Measurements from ENCODE around the gene APMAP. TPM values are rescaled to one million over a fixed set of nuclear protein-coding genes. Genes with fewer than 3 reads are reported as not detected.
"Not testable (repeated sequence)": the region's sequence is repeated elsewhere in the genome, so short reads cannot be mapped to it uniquely, and the experiment has no call there.

The APMAP gene
- total RNA-seq, 1 donor from 2014 or later = 40.7 TPM

GRCh38 chr20:24936526-24937407 lies 55.8 kb downstream of the APMAP start:
- intact Hi-C loops (cut with micrococcal nuclease) = no loop called here

GRCh38 chr20:24935766-24936525 lies 56.6 kb downstream of the APMAP start:
- intact Hi-C loops (cut with micrococcal nuclease) = no loop called here

GRCh38 chr20:24935140-24935539 lies 57.4 kb downstream of the APMAP start:
- intact Hi-C loops (cut with micrococcal nuclease) = no loop called here

GRCh38 chr20:24934716-24935115 lies 57.8 kb downstream of the APMAP start:
- intact Hi-C loops (cut with micrococcal nuclease) = loop anchor here (5.0 kb wide), 1 partner anchor 123 kb away; the partner anchor contains the start of gene ACSS1

GRCh38 chr20:24934101-24934661 lies 58.4 kb downstream of the APMAP start:
- intact Hi-C loops (cut with micrococcal nuclease) = loop anchor here (5.0 kb wide), 1 partner anchor 123 kb away; the partner anchor contains the start of gene ACSS1

- intact Hi-C loops (cut with micrococcal nuclease) = loop anchor here (5.0 kb wide), 1 partner anchor 124 kb away; the partner anchor contains the start of gene ACSS1
Measured at GRCh38 chr20:24933266-24933908, 59.2 kb downstream of the APMAP start.

GRCh38 chr20:24931893-24932292 lies 60.7 kb downstream of the APMAP start:
- intact Hi-C loops (cut with micrococcal nuclease) = loop anchor here (1.0 to 5.0 kb wide), 3 partner anchors 13 to 125 kb away; partner anchors contain the start of genes ACSS1 and CST7

GRCh38 chr20:24930724-24931688 lies 61.5 kb downstream of the APMAP start:
- intact Hi-C loops (cut with micrococcal nuclease) = loop anchor here (1.0 to 5.0 kb wide), 2 partner anchors 18 to 126 kb away; partner anchors contain the start of genes ACSS1 and CST7

GRCh38 chr20:24929867-24930723 lies 62.5 kb downstream of the APMAP start:
- intact Hi-C loops (cut with micrococcal nuclease) = loop anchor here (5.0 kb wide), 1 partner anchor 127 kb away; the partner anchor contains the start of gene ACSS1

- intact Hi-C loops (cut with micrococcal nuclease) = not testable (repeated sequence)
Measured at GRCh38 chr20:24929259-24929658, 63.3 kb downstream of the APMAP start.

- intact Hi-C loops (cut with micrococcal nuclease) = not testable (repeated sequence)
Measured at GRCh38 chr20:24920706-24921105, 71.8 kb downstream of the APMAP start.

GRCh38 chr20:24919665-24920064 lies 72.9 kb downstream of the APMAP start:
- intact Hi-C loops (cut with micrococcal nuclease) = loop anchor here (5.0 kb wide), 2 partner anchors 757 to 817 kb away; no protein-coding TSS in a partner anchor

- intact Hi-C loops (cut with micrococcal nuclease) = loop anchor here (1.0 to 5.0 kb wide), 3 partner anchors 757 to 982 kb away; no protein-coding TSS in a partner anchor
Measured at GRCh38 chr20:24918579-24919566, 73.7 kb downstream of the APMAP start.

GRCh38 chr20:24917797-24918578 lies 74.6 kb downstream of the APMAP start:
- intact Hi-C loops (cut with micrococcal nuclease) = loop anchor here (1.0 to 5.0 kb wide), 3 partner anchors 756 to 981 kb away; no protein-coding TSS in a partner anchor

- intact Hi-C loops (cut with micrococcal nuclease) = loop anchor here (5.0 kb wide), 2 partner anchors 755 to 815 kb away; no protein-coding TSS in a partner anchor
Measured at GRCh38 chr20:24917056-24917455, 75.5 kb downstream of the APMAP start.

- intact Hi-C loops (cut with micrococcal nuclease) = loop anchor here (5.0 kb wide), 2 partner anchors 754 to 814 kb away; no protein-coding TSS in a partner anchor
Measured at GRCh38 chr20:24916412-24916811, 76.1 kb downstream of the APMAP start.

Measured in T-helper 2 cell treated with Interferon-gamma antibody and Interleukin-4, amounts not matched to agents 100 ng/mL and 5 ng/mL, for 36 hours (primary cell).